Mesenchymal stem cell (in vitro differentiated cells and primary cell): ENCODE results near the gene ITCH.

Experiments used
- DNase-seq: peaks from one replicate; pipeline ENCODE4 v3.0.0-alpha.2; 2013
- H2AFZ ChIP-seq: one replicate; pipeline ENCODE4 v1.6.1; 2013; ENCODE audit warnings: low read depth, mild to moderate bottlenecking, control low read depth, inconsistent platforms, low read length, moderate library complexity
- H2AK5ac ChIP-seq: 2 replicates; pipeline ENCODE4 v1.6.1; 2013; ENCODE audit warnings: low read length, moderate library complexity, mild to moderate bottlenecking, inconsistent platforms; ENCODE audit not compliant: severe bottlenecking
- H2BK120ac ChIP-seq: one replicate; pipeline ENCODE4 v1.6.1; 2013; ENCODE audit warnings: low read depth, mild to moderate bottlenecking, inconsistent platforms, low read length, moderate library complexity
- H2BK12ac ChIP-seq, 2 experiments: one replicate each; pipeline ENCODE4 v1.6.1; 2013; ENCODE audit warnings: inconsistent platforms in 2 of 2, low read length in 2 of 2, mild to moderate bottlenecking in 2 of 2, moderate library complexity in 2 of 2, control low read depth in 1 of 2
- H2BK15ac ChIP-seq: one replicate; pipeline ENCODE4 v1.6.1; 2013; ENCODE audit warnings: mild to moderate bottlenecking, low read depth, inconsistent platforms; ENCODE audit not compliant: poor library complexity, severe bottlenecking
- H2BK5ac ChIP-seq: 2 replicates; pipeline ENCODE4 v1.6.1; 2013; ENCODE audit warnings: low read depth, mild to moderate bottlenecking, low read length, control low read depth, inconsistent platforms; ENCODE audit not compliant: poor library complexity, severe bottlenecking
- H3K14ac ChIP-seq, 2 experiments: one replicate each; pipeline ENCODE4 v1.6.1; 2013; ENCODE audit warnings: inconsistent platforms in 2 of 2, low read length in 2 of 2, control low read depth in 1 of 2, mild to moderate bottlenecking in 1 of 2, moderate library complexity in 1 of 2
- H3K18ac ChIP-seq, 2 experiments: one replicate each; pipeline ENCODE4 v1.6.1; 2013; ENCODE audit warnings: inconsistent platforms in 2 of 2, low read length in 2 of 2, control low read depth in 1 of 2, low read depth in 1 of 2, mild to moderate bottlenecking in 1 of 2
- H3K23ac ChIP-seq, 2 experiments: one replicate each; pipeline ENCODE4 v1.6.1; 2013; ENCODE audit warnings: inconsistent platforms in 2 of 2, low read length in 2 of 2, mild to moderate bottlenecking in 2 of 2, moderate library complexity in 2 of 2, control low read depth in 1 of 2
- H3K27ac ChIP-seq: 2 replicates; pipeline ENCODE4 v1.5.1; 2013; ENCODE audit warnings: mild to moderate bottlenecking, moderate library complexity, low read length, control low read depth, inconsistent platforms; ENCODE audit not compliant: poor library complexity, severe bottlenecking
- H3K27me3 ChIP-seq, 2 experiments: 2 replicates each; pipeline versions ENCODE4 v1.6.1 to v1.7.0; 2013; ENCODE audit warnings: low read length in 2 of 2, mild to moderate bottlenecking in 2 of 2, moderate library complexity in 2 of 2, control low read depth in 1 of 2, inconsistent platforms in 1 of 2; ENCODE audit not compliant: control insufficient read depth in 1 of 2, insufficient read depth in 1 of 2
- H3K36me3 ChIP-seq, 2 experiments: 2 replicates each; pipeline versions ENCODE4 v1.6.1 to v1.7.0; 2013; ENCODE audit warnings: low read length in 2 of 2, control low read depth in 1 of 2, inconsistent platforms in 1 of 2, low read depth in 1 of 2, mild to moderate bottlenecking in 1 of 2; ENCODE audit not compliant: insufficient read depth in 2 of 2, control insufficient read depth in 1 of 2
- H3K4ac ChIP-seq, 2 experiments: one replicate each; pipeline ENCODE4 v1.6.1; 2013; ENCODE audit warnings: inconsistent platforms in 2 of 2, low read length in 2 of 2, mild to moderate bottlenecking in 2 of 2, moderate library complexity in 2 of 2, control low read depth in 1 of 2, low read depth in 1 of 2
- H3K4me1 ChIP-seq: 2 replicates; pipeline ENCODE4 v1.6.1; 2013; ENCODE audit warnings: low read depth, low read length, control low read depth; ENCODE audit not compliant: control insufficient read depth, insufficient read depth
- H3K4me2 ChIP-seq: 2 replicates; pipeline ENCODE4 v1.6.1; 2013; ENCODE audit warnings: low read length, mild to moderate bottlenecking, inconsistent platforms; ENCODE audit not compliant: poor library complexity, severe bottlenecking
- H3K4me3 ChIP-seq, 2 experiments: 2 replicates each; pipeline versions ENCODE4 v1.5.1 to v1.7.0; 2013; ENCODE audit warnings: low read length in 2 of 2, mild to moderate bottlenecking in 2 of 2, control low read depth in 1 of 2, low read depth in 1 of 2; ENCODE audit not compliant: insufficient read depth in 1 of 2
- H3K79me1 ChIP-seq: replicated peaks from 2 replicates; pipeline ENCODE4 v1.6.1; 2013; ENCODE audit warnings: mild to moderate bottlenecking, control low read depth, low read length, inconsistent platforms; ENCODE audit not compliant: poor library complexity, severe bottlenecking
- H3K9ac ChIP-seq: 2 replicates; pipeline ENCODE4 v1.7.0; 2013; ENCODE audit warnings: mild to moderate bottlenecking, low read length, moderate library complexity
- H3K9me3 ChIP-seq: 2 replicates; pipeline ENCODE4 v1.7.0; 2013; ENCODE audit warnings: mild to moderate bottlenecking, low read length; ENCODE audit not compliant: control insufficient read depth
- H4K8ac ChIP-seq: one replicate; pipeline ENCODE4 v1.6.1; 2013; ENCODE audit warnings: inconsistent platforms, mild to moderate bottlenecking, low read length, moderate library complexity
- H4K91ac ChIP-seq: one replicate; pipeline ENCODE4 v1.6.1; 2013; ENCODE audit warnings: mild to moderate bottlenecking, low read length, inconsistent platforms
- WGBS: methylation state at CpG from one replicate; pipeline ENCODE4 v1.1.7; 2013; ENCODE audit warnings: mixed read lengths; 5-methylcytosine and 5-hydroxymethylcytosine counted together

ITCH gene

GRCh38 chr20:34370062-34370461 lies 7.0 kb downstream of the ITCH start:
- H3K27me3 ChIP-seq: no peaks in the 10 kb centered on the region
- DNase-seq: no peak
- no peaks in the 10 kb centered on the region for H3K79me1 ChIP-seq
- no peak overlapping the region for H2AFZ ChIP-seq
- H3K9me3 ChIP-seq: no peaks in the 10 kb centered on the region
- no peak overlapping the region for H2BK5ac ChIP-seq
- WGBS: 98% methylated on average over 6 of the region's 6 CpGs
- H4K91ac ChIP-seq: no peak overlapping the region
- H3K9ac ChIP-seq: no peak overlapping the region
- no peak overlapping the region for H2BK120ac ChIP-seq
- H3K4me3 ChIP-seq: no peak overlapping the region
- H3K27ac ChIP-seq: no peak overlapping the region
- H4K8ac ChIP-seq: no peak overlapping the region
- H2AK5ac ChIP-seq: no peak overlapping the region
- peaks cover 7% of the 10 kb centered on the region for H3K4me1 ChIP-seq
- no peak overlapping the region for H2BK12ac ChIP-seq
- H2BK15ac ChIP-seq: no peak overlapping the region
- H3K4ac ChIP-seq: no peak overlapping the region
- no peak overlapping the region for H3K4me2 ChIP-seq
- peaks cover 24 to 59% of the 10 kb centered on the region in 2 experiments for H3K36me3 ChIP-seq
- no peak overlapping the region for H3K18ac ChIP-seq
- no peak overlapping the region for H3K14ac ChIP-seq
- no peak overlapping the region for H3K23ac ChIP-seq

- no peak overlapping the region for H4K91ac ChIP-seq
Measured at GRCh38 chr20:34373445-34373844, 10.4 kb downstream of the ITCH start.

GRCh38 chr20:34374209-34374760 lies 11.2 kb downstream of the ITCH start:
- Histone ChIP-seq H2BK15ac (no peak overlapping the region), H3K4me1 (peaks cover 2% of the 10 kb centered on the region), H3K27me3 (no peaks in the 10 kb centered on the region), H3K4me3 (no peak overlapping the region), H2AFZ (no peak overlapping the region), H3K14ac (no peak overlapping the region), H3K79me1 (no peaks in the 10 kb centered on the region), H3K36me3 (peaks cover 22 to 64% of the 10 kb centered on the region in 2 experiments), H3K4me2 (no peak overlapping the region), H2BK12ac (no peak overlapping the region), H3K27ac (no peak overlapping the region), H2BK5ac (no peak overlapping the region), H3K4ac (no peak overlapping the region), H2BK120ac (no peak overlapping the region), H3K23ac (no peak overlapping the region), H4K91ac (no peak overlapping the region), H3K9me3 (no peaks in the 10 kb centered on the region), H3K18ac (no peak overlapping the region), H2AK5ac (no peak overlapping the region), H3K9ac (no peak overlapping the region), H4K8ac (no peak overlapping the region)
- no CpG with 5 or more reads among the region's 1 CpG for WGBS
- DNase-seq: no peak

More at GRCh38 chr20:34373445-34373844, 10.4 kb downstream of the ITCH start:
- Histone ChIP-seq H3K14ac (no peak overlapping the region), H3K9ac (no peak overlapping the region), H2AFZ (no peak overlapping the region), H3K4me2 (no peak overlapping the region), H3K27ac (no peak overlapping the region), H2BK120ac (no peak overlapping the region), H3K23ac (no peak overlapping the region), H3K4ac (no peak overlapping the region), H2BK12ac (no peak overlapping the region), H3K27me3 (no peaks in the 10 kb centered on the region), H3K18ac (no peak overlapping the region), H4K8ac (no peak overlapping the region), H3K79me1 (no peaks in the 10 kb centered on the region), H3K4me3 (no peak overlapping the region), H3K4me1 (peaks cover 2% of the 10 kb centered on the region), H3K9me3 (no peaks in the 10 kb centered on the region), H2BK15ac (no peak overlapping the region), H2BK5ac (no peak overlapping the region), H2AK5ac (no peak overlapping the region), H3K36me3 (peaks cover 27 to 66% of the 10 kb centered on the region in 2 experiments)
- no peak for DNase-seq
- WGBS: 96% methylated on average over 2 of the region's 4 CpGs

- Histone ChIP-seq H2AFZ (no peak overlapping the region), H3K14ac (no peak overlapping the region), H3K27ac (peak overlapping the region; percentile 69), H2AK5ac (no peak overlapping the region), H3K79me1 (no peaks in the 10 kb centered on the region), H3K36me3 (peaks cover 16 to 57% of the 10 kb centered on the region in 2 experiments), H2BK120ac (no peak overlapping the region), H3K27me3 (no peaks in the 10 kb centered on the region), H3K4me2 (no peak overlapping the region), H2BK5ac (no peak overlapping the region), H3K4me1 (peaks cover 2% of the 10 kb centered on the region), H3K4me3 (no peak overlapping the region), H4K91ac (no peak overlapping the region), H4K8ac (no peak overlapping the region), H3K4ac (no peak overlapping the region), H3K18ac (no peak overlapping the region), H2BK15ac (no peak overlapping the region), H2BK12ac (no peak overlapping the region), H3K9ac (no peak overlapping the region), H3K23ac (no peak overlapping the region), H3K9me3 (no peaks in the 10 kb centered on the region)
- WGBS: 95% methylated on average over 5 of the region's 5 CpGs
- no peak for DNase-seq
Measured at GRCh38 chr20:34375977-34376430, 12.9 kb downstream of the ITCH start.
